Measurements from ENCODE around the gene MRPL44. TPM values are rescaled to one million over a fixed set of nuclear protein-coding genes. Genes with fewer than 3 reads are reported as not detected.

Gene MRPL44
- total RNA-seq, 1 donor from 2014 or later = 70.8 TPM

- Histone ChIP-seq H3K9ac (no peak overlapping the region), H3K79me2 (ENCODE audit: low read depth) (peaks cover 99% of the 10 kb centered on the region), H3K36me3 (no peaks in the 10 kb centered on the region), H2AFZ (replicated peaks) (no peak overlapping the region), H3K4me3 (no peak overlapping the region), H3K27me3 (no peaks in the 10 kb centered on the region), H3K4me1 (peaks cover 40% of the 10 kb centered on the region), H3K4me2 (no peak overlapping the region), H3K27ac (no peak overlapping the region), H4K20me1 (ENCODE audit: low read depth) (peaks cover 86% of the 10 kb centered on the region), H3F3A (ENCODE audit: low read depth) (no peaks in the 10 kb centered on the region), H3K9me3 (ENCODE audit: low read depth) (no peaks in the 10 kb centered on the region)
- TF ChIP-seq EZH2 (IDR thresholded peaks at IDR 0.05) (no peak), EZH2phosphoT487 (IDR thresholded peaks at IDR 0.05) (no peak), CTCF (IDR thresholded peaks at IDR 0.05) (no peak)
- Mint-ChIP-seq H3K36me3 (peaks cover 6% of the 10 kb centered on the region), H3K4me3 (no peak overlapping the region), H3K27ac (no peak overlapping the region), H3K4me1 (peaks cover 25% of the 10 kb centered on the region), H3K27me3 (ENCODE audit: insufficient read depth, low read depth) (no peaks in the 10 kb centered on the region), H3K9me3 (peaks cover 1% of the 10 kb centered on the region)
- DNase-seq (ENCODE audit: low spot score) = no peak
These were observed 22.4 kb upstream of the MRPL44 start for GRCh38 chr2:223934870-223935269.

GRCh38 chr2:223935459-223936125, 21.7 kb upstream of the MRPL44 start:
- TF ChIP-seq EZH2phosphoT487 (IDR thresholded peaks at IDR 0.05) = no peak
- no peak for TF ChIP-seq CTCF (IDR thresholded peaks at IDR 0.05)
- TF ChIP-seq EZH2 (IDR thresholded peaks at IDR 0.05) = no peak
- Histone ChIP-seq H4K20me1 (ENCODE audit: low read depth) (peaks cover 84% of the 10 kb centered on the region), H2AFZ (replicated peaks) (no peak overlapping the region), H3K27ac (no peak overlapping the region), H3F3A (ENCODE audit: low read depth) (no peaks in the 10 kb centered on the region), H3K9me3 (ENCODE audit: low read depth) (no peaks in the 10 kb centered on the region), H3K9ac (no peak overlapping the region), H3K36me3 (no peaks in the 10 kb centered on the region), H3K4me2 (no peak overlapping the region), H3K4me1 (peaks cover 40% of the 10 kb centered on the region), H3K27me3 (no peaks in the 10 kb centered on the region), H3K79me2 (ENCODE audit: low read depth) (peaks cover 99% of the 10 kb centered on the region), H3K4me3 (no peak overlapping the region)
- no peak overlapping the region for H3K4me3 Mint-ChIP-seq
- H3K36me3 Mint-ChIP-seq = peaks cover 6% of the 10 kb centered on the region
- no peak for DNase-seq (ENCODE audit: low spot score)
- no peaks in the 10 kb centered on the region for H3K27me3 Mint-ChIP-seq (ENCODE audit: insufficient read depth, low read depth)
- H3K9me3 Mint-ChIP-seq = no peaks in the 10 kb centered on the region
- no peak overlapping the region for H3K27ac Mint-ChIP-seq
- peaks cover 23% of the 10 kb centered on the region for H3K4me1 Mint-ChIP-seq

GRCh38 chr2:223936862-223937326, 20.4 kb upstream of the MRPL44 start:
- Histone ChIP-seq H3K27ac (no peak overlapping the region), H3K9me3 (ENCODE audit: low read depth) (no peaks in the 10 kb centered on the region), H3K4me3 (no peak overlapping the region), H3F3A (ENCODE audit: low read depth) (no peaks in the 10 kb centered on the region), H4K20me1 (ENCODE audit: low read depth) (peaks cover 77% of the 10 kb centered on the region), H3K9ac (no peak overlapping the region), H3K4me1 (peaks cover 35% of the 10 kb centered on the region), H3K36me3 (no peaks in the 10 kb centered on the region), H3K27me3 (no peaks in the 10 kb centered on the region), H3K79me2 (ENCODE audit: low read depth) (peaks cover 99% of the 10 kb centered on the region), H3K4me2 (peak overlapping the region; percentile 36), H2AFZ (replicated peaks) (no peak overlapping the region)
- Mint-ChIP-seq H3K27ac (no peak overlapping the region), H3K4me1 (peaks cover 25% of the 10 kb centered on the region), H3K4me3 (no peak overlapping the region), H3K9me3 (no peaks in the 10 kb centered on the region), H3K36me3 (peaks cover 12% of the 10 kb centered on the region), H3K27me3 (ENCODE audit: insufficient read depth, low read depth) (no peaks in the 10 kb centered on the region)
- TF ChIP-seq EZH2phosphoT487 (IDR thresholded peaks at IDR 0.05) (no peak), EZH2 (IDR thresholded peaks at IDR 0.05) (no peak), CTCF (IDR thresholded peaks at IDR 0.05) (no peak)
- DNase-seq (ENCODE audit: low spot score) = no peak
